ENCODE measurements around the gene NAA15.
"Not testable (repeated sequence)": the region's sequence is repeated elsewhere in the genome, so short reads cannot be mapped to it uniquely, and the experiment has no call there.

Gene NAA15

DNA sequence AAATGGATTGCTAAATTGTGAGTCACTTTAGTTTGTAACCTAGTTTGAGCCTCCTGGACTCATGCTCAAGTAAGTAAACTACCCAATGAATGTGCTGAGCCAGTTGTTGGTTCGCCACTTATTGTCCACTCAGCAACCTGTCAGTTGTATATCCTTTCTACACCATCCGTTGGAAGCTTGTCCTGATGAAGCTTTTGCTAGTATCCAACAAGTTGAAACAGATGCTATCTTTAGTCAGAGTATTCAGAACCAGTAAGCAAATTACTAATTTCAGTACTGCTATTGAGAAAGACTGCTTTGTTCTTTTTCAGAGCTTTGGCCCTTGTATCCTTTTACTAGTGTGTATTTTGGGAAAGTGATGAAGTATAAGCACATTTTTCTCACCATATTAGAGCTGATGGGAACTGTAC, 4.3 kb upstream of the NAA15 start:
- DNase-seq (ENCODE audit: low read depth in 4 of 4, low spot score in 1 of 4) = no peak

DNA sequence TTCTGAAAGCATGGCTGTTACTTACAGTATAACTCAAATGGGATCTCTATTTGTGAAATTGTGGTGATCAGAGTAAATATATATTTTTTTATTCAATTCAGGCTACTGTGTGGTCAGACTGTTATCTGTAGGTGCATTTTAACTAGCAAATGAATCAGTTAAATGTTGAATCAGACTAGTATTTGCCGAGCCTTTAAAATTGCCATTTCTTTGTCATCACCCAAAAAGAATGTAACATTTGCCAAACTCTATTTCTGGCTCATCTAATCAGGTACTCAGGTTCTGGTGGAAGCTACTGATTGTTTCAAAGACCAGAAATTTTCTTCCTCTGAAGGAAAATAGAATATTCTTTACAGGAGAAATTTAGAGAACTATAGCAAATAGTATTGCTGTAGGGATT, 1.8 kb upstream of the NAA15 start:
- no peak for DNase-seq (ENCODE audit: low read depth in 4 of 4, low spot score in 1 of 4)

DNA sequence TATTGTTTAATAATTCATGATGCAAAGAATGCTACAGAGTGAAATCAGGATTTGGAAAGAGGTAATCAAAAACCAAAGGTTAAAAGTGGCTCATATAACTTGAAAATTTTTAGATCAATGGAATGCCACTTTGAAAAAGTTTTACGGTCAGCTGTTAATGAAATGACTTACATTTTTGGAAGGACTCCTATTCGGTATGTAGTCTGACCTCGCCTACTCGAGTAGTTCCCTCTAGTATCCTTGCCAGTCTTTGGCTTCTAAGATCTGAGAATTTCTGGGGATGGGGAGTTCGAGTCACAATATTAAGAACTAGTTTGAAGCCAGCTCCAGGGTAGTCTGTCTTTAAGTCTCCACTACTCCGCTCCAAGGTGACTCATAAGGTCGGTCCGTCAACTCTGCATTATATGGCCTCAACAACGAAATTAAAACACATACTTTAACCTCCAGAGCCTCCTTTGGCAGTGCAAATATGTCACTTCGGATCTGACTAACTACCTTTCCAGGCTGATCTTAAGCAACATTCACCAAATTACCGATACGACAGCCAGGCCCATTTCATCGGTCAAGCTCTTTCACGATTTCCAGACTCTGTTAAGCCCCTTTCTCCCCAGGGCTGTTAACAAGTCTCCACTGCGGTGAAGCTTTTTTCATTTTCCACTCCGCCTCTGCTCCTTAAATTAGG, 733 bp upstream of the NAA15 start:
- DNase-seq (ENCODE audit: low read depth in 4 of 4, low spot score in 1 of 4) = no peak

DNA sequence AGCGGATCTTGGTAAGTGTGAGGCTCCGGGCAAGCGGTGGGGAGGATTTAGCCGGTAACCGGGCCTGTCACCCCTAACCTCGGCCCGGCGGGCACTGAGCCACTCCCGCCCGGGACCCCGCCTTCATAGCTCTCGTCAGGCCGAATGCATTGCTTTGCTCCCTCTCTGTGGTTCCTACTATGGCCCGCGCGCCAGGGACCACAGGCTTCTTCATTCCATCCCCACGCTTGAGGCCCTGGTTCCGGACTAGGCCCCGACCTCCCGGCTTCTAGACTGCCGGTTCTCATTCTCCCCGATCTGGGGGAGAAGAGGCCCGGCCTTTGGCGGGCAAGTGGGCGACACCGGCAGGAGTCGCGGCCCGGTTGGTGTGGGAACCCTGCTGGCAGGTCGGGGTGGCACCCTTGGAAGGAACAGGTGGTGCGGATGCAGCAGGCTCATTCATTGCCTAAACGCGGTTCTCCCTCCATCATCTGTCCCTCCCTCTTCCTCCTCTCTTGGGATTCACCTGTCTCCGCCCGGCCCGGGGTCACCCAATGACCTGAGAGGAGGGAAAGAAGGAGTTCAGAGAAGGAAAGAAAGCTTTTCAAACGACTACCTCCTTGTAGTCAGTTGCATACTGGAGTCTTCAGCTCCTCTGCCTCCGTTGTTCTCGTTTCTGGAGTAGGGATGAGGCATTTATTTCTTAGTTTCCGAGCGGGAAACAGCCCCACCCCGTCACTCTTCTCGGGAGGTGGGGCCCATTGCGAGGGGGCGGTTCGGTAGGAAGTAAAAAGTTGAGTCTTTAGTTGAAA, 711 bp downstream of the NAA15 start, which contains the start of gene NDUFC1:
NDUFC1 (minus strand) TSS at position 657 of the 791 bp plus-strand sequence. CDS start 6,679 bp downstream, outside the sequence.
- peak in 1 of 4 experiments; percentile 54 for DNase-seq (ENCODE audit: low read depth in 4 of 4, low spot score in 1 of 4)

DNA sequence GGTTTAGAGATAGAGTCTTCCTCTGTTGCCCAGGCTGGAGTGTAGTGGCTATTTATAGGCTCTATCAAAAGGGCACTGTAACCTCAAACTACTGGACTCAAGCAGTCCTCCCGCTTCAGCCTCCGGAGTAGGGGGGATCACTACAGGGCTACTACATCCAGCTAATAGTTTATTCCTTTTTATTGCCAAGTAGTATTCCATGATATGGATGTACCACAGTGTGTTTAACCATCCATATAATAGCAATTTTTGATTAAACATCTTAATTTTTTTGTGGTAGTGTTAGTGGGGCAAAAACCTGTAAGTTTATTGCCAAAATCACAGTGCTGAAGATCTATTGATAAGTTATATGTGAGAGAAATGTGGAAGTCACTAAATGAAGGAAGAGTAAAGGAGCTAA, 3.6 kb downstream of the NAA15 start:
- no peak for DNase-seq (ENCODE audit: low read depth in 4 of 4, low spot score in 1 of 4)

DNA sequence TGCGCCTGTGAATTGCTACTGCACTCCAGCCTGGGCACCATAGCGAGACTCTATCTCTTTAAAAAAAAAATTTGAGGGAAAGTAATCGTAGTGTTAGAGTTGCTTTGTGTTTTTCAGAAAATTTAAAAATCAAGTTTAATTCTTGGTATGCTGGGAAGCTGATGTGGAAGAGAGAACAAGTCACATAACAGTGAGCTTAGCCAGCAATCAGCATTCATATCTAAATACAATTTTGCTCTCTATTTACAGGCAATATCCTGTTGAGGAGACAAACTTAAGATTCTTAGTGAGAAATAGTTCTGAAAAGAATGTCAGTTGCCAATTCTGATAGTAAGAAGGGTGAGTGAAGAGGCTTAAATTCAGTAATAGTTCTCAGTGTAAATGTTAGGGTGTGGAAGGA, 10.6 kb downstream of the NAA15 start:
- DNase-seq (ENCODE audit: low read depth in 4 of 4, low spot score in 1 of 4) = no peak

DNA sequence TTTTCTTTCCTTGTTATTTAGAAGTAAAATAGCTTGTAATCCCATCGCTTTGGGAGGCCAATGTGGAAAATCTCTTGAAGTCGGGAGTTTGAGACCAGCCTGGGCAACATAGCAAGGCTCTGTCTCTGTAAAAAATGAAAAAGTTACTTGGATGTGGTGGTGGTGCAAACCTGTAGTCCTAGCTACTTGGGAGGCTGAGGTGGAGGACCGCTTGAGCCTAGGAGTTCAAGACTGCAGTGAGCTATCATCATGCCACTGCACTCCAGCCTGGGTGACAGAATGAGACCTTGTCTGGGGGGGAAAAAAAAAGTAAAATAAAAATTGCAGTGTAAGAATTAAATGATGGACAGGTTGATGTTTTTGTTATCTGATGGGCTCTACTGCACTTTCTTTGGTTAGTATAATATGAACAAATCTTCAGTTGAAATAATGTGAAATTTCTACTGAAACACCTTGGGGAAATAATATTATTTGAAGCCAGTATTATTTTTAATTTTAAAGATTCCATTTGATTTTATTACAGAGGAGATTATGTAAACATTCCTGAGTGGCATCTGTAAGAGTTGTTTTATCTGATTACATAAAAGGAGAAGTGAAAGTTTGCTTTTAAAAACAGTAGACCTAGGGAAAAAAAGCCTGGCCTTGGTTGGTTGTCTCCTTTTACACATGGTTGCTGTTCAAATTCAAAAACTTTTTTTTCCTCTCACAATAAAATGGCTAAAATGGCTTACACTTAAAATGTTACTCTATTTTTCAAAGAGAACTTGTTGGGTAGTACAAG, 11.4 kb downstream of the NAA15 start:
- DNase-seq (ENCODE audit: low read depth in 4 of 4, low spot score in 1 of 4) = no peak

DNA sequence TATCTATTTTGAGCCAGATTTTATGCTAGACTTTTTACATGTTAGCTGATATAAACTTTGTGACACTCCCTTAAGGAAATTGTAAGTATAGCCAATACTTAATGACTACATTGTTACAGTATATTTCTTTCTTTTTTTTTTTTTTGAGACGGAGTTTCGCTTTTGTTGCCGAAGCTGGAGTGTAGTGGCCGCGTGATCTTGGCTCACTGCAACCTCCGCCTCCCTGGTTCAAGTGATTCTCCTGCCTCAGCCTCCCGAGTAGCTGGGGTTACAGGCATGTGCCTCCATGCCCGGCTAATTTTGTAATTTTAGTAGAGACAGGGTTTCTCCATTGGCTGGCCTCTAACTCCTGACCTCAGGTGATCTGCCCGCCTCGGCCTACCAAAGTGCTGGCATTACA, 12.1 kb downstream of the NAA15 start:
- not testable (repeated sequence) for DNase-seq (ENCODE audit: low read depth in 4 of 4, low spot score in 1 of 4)

DNA sequence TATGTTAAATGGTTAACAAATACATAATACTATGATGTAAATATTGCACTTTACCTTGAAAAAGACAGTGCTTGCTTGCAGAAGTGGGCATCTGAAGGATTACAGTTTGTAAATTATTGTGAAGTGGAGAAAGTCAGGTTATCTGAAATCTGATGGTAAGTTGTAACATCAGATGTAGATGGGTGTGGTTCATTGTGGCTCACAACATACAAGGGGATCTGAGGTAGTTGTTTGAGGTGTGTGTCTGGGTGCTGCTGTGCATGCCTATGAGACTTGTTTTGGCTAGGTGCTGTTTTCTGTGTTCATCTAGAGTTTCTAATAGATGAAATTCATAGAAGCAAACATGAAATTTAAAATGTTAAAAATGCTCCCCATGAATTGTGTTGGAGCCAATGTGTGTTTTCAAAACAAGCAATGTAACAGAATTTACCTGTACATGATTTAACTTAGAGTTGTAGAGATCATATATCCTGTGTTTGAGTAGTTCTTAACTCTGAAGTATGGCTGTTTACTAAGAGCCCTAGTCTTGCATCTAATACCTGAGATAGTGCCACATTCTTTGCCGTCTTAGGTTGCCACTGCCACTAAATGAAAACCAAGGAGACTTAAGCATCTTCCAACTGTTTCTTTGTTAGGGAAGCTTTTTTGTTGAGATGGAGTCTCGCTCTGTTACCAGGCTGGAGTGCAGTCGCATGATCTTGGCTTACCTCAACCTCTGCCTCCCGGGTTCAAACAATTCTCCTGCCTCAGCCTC, 12.9 kb downstream of the NAA15 start:
- no peak for DNase-seq (ENCODE audit: low read depth in 4 of 4, low spot score in 1 of 4)

DNA sequence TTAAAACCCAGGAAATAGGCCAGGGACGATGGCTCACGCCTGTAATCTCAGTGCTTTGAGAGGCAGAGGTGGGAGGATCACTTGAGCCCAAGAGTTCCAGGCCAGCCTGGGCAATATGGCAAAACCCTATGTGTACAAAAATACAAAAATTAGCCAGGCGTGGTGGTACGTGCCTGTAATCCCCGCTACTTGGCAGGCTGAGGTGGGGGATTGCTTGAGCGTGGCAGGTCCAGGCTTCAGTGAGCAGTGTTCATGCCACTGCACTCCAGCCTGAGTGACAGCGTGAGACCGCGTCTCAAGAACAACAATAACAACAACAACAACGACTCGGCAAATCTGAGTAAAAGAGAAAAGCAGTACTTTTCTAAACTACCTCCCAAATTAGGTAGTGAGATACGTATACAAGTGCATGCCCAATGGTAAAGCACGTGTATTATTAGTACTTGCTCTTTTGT, 13.9 kb downstream of the NAA15 start:
- no peak for DNase-seq (ENCODE audit: low read depth in 4 of 4, low spot score in 1 of 4)

DNA sequence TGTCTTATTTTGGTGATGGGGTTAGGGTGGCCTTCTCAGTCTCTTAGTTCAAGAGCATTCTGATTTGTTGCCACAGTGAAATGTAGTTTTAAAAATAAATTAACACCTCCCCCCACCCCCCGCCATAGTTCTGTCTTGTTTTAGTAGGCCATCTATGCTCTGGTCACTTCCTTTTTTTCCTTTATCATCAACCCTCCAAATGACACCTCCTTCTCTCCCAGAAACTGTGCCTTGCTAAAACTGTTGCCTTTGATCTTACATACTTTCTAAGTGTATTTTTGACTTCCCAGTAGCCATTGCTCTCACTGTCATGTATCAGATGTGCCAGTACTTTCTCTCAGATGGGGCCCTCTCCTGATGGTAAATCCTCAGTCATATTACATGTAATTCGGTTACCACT, 15.4 kb downstream of the NAA15 start:
- no peak for DNase-seq (ENCODE audit: low read depth in 4 of 4, low spot score in 1 of 4)

DNA sequence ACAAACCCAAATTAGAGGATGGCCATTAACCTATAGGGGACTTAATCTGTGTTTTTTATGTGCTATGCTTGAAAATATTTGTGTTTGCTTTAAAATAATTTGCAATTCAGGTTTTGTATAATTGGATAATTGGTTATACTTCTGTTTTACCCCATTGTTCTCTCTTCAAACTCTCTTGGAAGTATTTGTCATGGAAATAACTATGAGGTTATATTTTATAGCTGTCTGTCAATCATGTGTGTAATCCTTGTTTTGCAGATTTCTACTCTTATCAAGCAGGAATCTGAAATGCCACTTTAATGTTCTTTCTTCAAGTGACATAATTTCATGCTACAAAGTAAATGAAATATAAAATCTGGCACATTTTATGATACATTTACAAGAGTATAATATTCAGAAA, 16.3 kb downstream of the NAA15 start:
- no peak for DNase-seq (ENCODE audit: low read depth in 4 of 4, low spot score in 1 of 4)

DNA sequence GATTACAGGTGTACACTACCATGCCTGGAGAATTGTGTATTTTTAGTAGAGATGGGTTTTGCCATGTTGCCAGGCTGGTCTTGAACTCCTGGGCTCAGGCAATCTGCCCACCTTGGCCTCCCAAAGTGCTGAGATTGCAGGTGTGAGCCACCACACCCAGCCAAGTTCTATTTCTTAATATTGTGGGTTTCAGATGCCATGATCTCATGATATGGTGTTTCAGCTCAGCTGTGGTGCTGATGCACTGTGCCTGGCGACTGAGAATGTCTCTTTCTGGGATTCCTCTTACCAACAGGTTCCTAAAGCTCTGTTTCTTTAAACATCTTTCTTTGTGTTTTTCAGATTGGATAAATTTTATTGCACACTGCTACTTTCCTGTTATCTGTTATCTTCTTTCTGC, 18.3 kb downstream of the NAA15 start:
- DNase-seq (ENCODE audit: low read depth in 4 of 4, low spot score in 1 of 4) = no peak

DNA sequence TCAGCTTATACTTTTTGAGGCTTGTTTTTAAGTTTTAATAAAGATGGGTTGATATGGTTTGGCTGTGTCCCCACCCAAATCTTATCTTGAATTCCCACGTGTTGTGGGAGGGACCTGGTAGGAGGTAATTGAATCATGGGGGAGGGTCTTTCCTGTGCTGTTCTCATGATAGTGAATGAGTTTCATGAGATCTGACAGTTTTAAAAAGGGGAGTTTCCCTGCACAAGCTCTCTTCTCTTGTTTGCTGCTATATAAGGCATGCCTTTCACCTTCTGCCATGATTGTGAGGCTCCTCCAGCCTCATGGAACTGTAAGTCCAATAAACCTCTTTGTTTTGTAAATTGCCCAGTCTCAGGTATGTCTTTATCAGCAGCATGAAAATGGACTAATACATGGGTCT, 20.8 kb downstream of the NAA15 start:
- not testable (repeated sequence) for DNase-seq (ENCODE audit: low read depth in 4 of 4, low spot score in 1 of 4)

DNA sequence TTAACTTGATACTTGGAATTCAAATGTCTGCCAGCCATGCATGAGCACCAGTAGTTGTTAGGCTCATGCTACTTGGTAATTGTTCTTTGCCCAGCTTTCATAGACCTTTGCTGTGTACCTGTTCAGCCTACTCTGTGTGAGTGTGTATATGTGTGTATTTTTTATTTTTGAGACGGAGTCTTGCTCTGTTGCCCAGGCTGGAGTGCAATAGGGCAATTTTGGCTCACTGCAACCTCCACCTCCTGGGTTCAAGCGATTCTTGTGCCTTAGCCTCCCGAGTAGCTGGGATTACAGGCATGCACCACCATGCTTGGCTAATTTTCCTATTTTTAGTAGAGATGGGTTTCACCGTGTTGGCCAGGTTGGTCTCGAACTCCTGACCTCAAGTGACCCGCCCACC, 21.2 kb downstream of the NAA15 start:
- DNase-seq (ENCODE audit: low read depth in 4 of 4, low spot score in 1 of 4) = not testable (repeated sequence)

DNA sequence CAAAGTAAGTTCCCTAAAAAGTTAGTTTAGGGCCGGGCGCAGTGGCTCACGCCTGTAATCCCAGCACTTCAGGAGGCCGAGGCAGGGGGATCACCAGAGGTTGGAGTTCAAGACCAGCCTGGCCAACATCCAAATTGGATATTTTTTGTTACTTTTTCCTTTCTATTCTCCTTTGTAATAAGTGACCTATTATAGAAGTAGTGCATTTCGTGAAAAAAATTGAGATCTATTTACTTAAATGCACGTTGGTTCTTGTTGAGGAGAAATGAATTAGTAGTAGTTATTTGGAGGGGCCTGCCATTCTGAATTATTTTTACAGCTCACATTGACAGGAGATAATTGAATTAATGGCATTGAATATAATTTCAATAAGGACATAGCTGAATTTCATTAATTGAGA, 23.3 kb downstream of the NAA15 start:
- no peak for DNase-seq (ENCODE audit: low read depth in 4 of 4, low spot score in 1 of 4)

DNA sequence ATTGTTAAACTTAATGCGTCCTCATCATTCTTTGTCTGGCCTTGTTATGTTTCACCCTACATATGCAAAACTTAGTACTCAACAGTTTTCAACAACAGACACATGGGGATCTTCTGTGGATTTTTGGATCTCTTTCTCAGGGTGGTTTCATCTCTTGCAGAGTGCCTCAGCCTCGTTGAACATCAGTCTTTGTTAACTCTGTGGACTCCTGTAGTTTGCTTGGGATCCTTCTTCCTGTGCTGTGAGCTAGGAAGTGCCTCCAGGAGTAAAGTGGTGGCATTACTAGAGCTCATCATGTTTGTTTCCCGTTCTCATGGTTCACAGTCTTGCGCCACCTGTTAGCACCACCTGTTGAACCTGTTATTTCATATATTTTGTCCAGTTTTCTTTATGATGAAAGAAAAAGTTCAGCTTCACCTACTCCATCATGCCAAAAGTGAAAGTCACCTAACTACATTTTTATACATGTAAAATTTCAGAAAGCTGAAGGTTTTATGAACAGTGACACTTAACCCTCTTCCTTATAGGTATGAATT, 28.4 kb downstream of the NAA15 start:
- DNase-seq (ENCODE audit: low read depth in 4 of 4, low spot score in 1 of 4) = no peak

DNA sequence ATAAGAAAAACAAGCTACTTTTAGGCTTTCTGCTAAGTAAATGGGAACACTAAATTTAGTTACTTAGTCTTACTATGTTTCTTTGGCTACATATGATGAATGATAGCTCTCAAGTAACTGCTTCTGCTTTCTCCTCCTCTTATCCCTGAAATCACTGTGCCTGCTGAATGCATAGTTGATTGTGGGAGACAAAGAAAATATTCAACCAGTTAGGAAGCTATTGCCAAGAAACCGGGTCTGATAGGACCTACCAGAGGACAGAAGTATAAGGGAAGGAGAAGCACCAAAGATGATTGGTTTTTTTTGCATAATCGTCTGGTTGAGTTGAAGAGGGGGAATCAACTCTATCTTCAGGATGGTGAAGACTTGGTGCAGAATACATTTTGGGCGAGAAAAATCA, 29.0 kb downstream of the NAA15 start:
- DNase-seq (ENCODE audit: low read depth in 4 of 4, low spot score in 1 of 4) = no peak

DNA sequence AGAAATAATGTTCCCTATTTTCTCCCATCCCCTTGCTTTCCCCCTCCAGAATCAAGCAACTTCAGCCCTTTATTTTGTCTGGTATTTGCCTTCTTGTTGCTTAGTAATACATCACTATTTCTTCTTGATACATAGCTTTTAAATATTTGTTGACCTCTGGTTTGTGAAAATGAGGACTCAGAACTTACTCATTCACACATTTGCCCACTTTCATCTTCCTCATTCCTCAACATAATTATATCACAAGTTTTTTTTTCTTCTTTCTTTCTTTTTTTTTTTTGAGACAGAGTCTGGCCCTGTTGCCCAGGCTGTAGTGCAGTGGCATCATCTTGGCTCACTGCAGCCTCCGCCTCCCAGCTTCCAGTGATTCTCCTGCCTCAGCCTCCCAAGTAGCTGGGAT, 29.9 kb downstream of the NAA15 start:
- no peak for DNase-seq (ENCODE audit: low read depth in 4 of 4, low spot score in 1 of 4)

DNA sequence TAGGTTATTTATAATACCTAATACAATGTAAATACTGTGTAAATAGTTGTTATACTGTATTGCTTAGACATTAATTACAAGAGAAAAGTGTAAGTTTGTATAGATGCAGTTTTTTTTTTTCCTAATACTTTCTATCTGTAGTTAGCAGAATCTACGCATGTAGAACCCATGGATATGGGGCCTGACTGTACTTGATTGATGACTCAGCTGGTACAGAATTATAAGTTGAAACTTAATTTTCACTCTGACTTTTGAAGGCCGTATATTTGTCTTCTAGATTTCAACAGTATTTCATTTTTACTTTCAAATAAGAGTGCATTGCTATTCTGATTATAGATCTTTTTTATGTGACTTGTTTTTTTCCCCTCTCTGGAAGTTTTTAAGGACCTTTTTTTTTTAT, 31.7 kb downstream of the NAA15 start:
- DNase-seq (ENCODE audit: low read depth in 4 of 4, low spot score in 1 of 4) = no peak

DNA sequence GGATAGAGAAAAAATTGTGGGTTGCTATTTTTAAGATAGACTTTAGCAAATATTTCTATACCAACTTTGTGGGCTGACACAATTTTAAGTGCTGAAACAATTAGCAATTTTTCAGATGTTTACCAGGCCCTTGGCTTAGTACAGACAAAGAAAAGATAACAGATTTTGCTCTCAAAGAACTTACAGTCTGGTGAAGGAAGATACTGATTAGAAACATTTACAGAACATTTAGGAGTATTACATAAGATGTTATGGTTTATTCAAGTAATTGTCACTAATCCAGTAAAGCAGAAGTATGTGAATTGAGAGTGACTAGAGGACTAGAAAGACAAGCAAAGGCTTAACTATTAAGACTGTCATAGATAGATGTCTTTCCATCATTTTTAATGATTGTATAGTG, 36.3 kb downstream of the NAA15 start:
- DNase-seq (ENCODE audit: low read depth in 4 of 4, low spot score in 1 of 4) = no peak

Data from stimulated activated CD4-positive, alpha-beta T cell treated with anti-CD3 and anti-CD28 coated beads, Interleukin-1b, Interleukin-23, amount 100 ng/mL, for 24 hours (primary cell).